ENCODE data around the gene OAS1.

OAS1 gene

GRCh38 chr12:112861284-112861683 lies 45.5 kb upstream of the OAS1 start:
- Histone ChIP-seq H3K4me3 (ENCODE audit: low read length) (no peak overlapping the region), H3K27me3 (ENCODE audit: control insufficient read depth, low read length) (peaks cover 17% of the 10 kb centered on the region), H3K9me2 (replicated peaks; ENCODE audit: control insufficient read depth, low read length) (no peaks in the 10 kb centered on the region), H3K27ac (ENCODE audit: low read depth, low read length) (no peak overlapping the region), H3K79me2 (ENCODE audit: control insufficient read depth, low read length) (no peaks in the 10 kb centered on the region), H3K36me3 (ENCODE audit: control insufficient read depth, low read length) (no peaks in the 10 kb centered on the region), H3K9me3 (ENCODE audit: control insufficient read depth, insufficient read depth, low read length) (no peaks in the 10 kb centered on the region), H3K4me2 (ENCODE audit: low read length) (no peak overlapping the region), H3F3A (ENCODE audit: control insufficient read depth, insufficient read depth) (no peaks in the 10 kb centered on the region), H3K4me1 (ENCODE audit: control insufficient read depth, low read length) (no peaks in the 10 kb centered on the region), H4K20me1 (ENCODE audit: control insufficient read depth, insufficient read depth, low read depth, low read length) (no peaks in the 10 kb centered on the region)
- TF ChIP-seq EZH2phosphoT487 (IDR thresholded peaks at IDR 0.05; ENCODE audit: borderline replicate concordance, low read length) (no peak), CTCF (IDR thresholded peaks at IDR 0.05; ENCODE audit: low read depth, low read length, poor library complexity, severe bottlenecking) (no peak)

- no peaks in the 10 kb centered on the region for H3K4me1 ChIP-seq (ENCODE audit: control insufficient read depth, low read length)
- TF ChIP-seq EZH2phosphoT487 (IDR thresholded peaks at IDR 0.05; ENCODE audit: borderline replicate concordance, low read length) (no peak), CTCF (IDR thresholded peaks at IDR 0.05; ENCODE audit: low read depth, low read length, poor library complexity, severe bottlenecking) (no peak)
- H3K36me3 ChIP-seq (ENCODE audit: control insufficient read depth, low read length): no peaks in the 10 kb centered on the region
- H3K4me3 ChIP-seq (ENCODE audit: low read length): no peak overlapping the region
- no peaks in the 10 kb centered on the region for H3K9me3 ChIP-seq (ENCODE audit: control insufficient read depth, insufficient read depth, low read length)
- no peaks in the 10 kb centered on the region for H4K20me1 ChIP-seq (ENCODE audit: control insufficient read depth, insufficient read depth, low read depth, low read length)
- no peaks in the 10 kb centered on the region for H3K79me2 ChIP-seq (ENCODE audit: control insufficient read depth, low read length)
- peaks cover 26% of the 10 kb centered on the region for H3K27me3 ChIP-seq (ENCODE audit: control insufficient read depth, low read length)
- H3K27ac ChIP-seq (ENCODE audit: low read depth, low read length): no peak overlapping the region
- no peaks in the 10 kb centered on the region for H3F3A ChIP-seq (ENCODE audit: control insufficient read depth, insufficient read depth)
- no peak overlapping the region for H3K4me2 ChIP-seq (ENCODE audit: low read length)
- H3K9me2 ChIP-seq (replicated peaks; ENCODE audit: control insufficient read depth, low read length): no peaks in the 10 kb centered on the region
Measured at GRCh38 chr12:112862636-112863290, 44.0 kb upstream of the OAS1 start.

GRCh38 chr12:112868459-112869041 lies 38.2 kb upstream of the OAS1 start:
- TF ChIP-seq EZH2phosphoT487 (IDR thresholded peaks at IDR 0.05; ENCODE audit: borderline replicate concordance, low read length) (no peak), CTCF (IDR thresholded peaks at IDR 0.05; ENCODE audit: low read depth, low read length, poor library complexity, severe bottlenecking) (no peak)
- no peaks in the 10 kb centered on the region for H3K36me3 ChIP-seq (ENCODE audit: control insufficient read depth, low read length)
- peaks cover 7% of the 10 kb centered on the region for H3K4me1 ChIP-seq (ENCODE audit: control insufficient read depth, low read length)
- H3F3A ChIP-seq (ENCODE audit: control insufficient read depth, insufficient read depth): no peaks in the 10 kb centered on the region
- H3K9me3 ChIP-seq (ENCODE audit: control insufficient read depth, insufficient read depth, low read length): no peaks in the 10 kb centered on the region
- no peak overlapping the region for H3K27ac ChIP-seq (ENCODE audit: low read depth, low read length)
- H4K20me1 ChIP-seq (ENCODE audit: control insufficient read depth, insufficient read depth, low read depth, low read length): no peaks in the 10 kb centered on the region
- no peak overlapping the region for H3K4me3 ChIP-seq (ENCODE audit: low read length)
- peaks cover 39% of the 10 kb centered on the region for H3K27me3 ChIP-seq (ENCODE audit: control insufficient read depth, low read length)
- H3K4me2 ChIP-seq (ENCODE audit: low read length): no peak overlapping the region
- H3K9me2 ChIP-seq (replicated peaks; ENCODE audit: control insufficient read depth, low read length): no peaks in the 10 kb centered on the region
- H3K79me2 ChIP-seq (ENCODE audit: control insufficient read depth, low read length): no peaks in the 10 kb centered on the region

Measured in DOHH2 (cell line).